GM04503 (cell line): ENCODE measurements around the gene ZBTB7C.

Source experiments
- DNase-seq: peaks from one replicate; pipeline ENCODE4 v3.0.0-alpha.2; 2012; ENCODE audit warnings: low read depth

The ZBTB7C gene

DNA sequence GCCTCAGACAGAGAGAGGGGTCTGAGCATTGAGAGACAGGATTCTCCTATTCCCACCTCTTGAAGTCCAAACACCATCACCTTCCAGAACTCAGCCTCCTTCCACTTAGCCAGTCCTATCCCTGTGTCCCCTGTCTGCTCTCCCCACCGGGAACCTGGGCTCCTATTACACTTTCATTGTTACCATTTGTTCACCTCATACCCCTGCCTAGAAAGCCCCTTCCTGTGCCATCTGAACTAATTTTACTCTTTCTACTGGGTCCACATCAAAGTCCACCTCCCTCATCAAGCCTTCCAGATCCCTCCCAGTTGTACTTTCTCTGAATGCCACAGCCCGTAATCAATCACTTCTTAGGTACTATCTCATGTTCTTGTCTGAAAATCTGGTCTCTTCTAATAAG is 220.6 kb downstream of the ZBTB7C start:
- no peak for DNase-seq

DNA sequence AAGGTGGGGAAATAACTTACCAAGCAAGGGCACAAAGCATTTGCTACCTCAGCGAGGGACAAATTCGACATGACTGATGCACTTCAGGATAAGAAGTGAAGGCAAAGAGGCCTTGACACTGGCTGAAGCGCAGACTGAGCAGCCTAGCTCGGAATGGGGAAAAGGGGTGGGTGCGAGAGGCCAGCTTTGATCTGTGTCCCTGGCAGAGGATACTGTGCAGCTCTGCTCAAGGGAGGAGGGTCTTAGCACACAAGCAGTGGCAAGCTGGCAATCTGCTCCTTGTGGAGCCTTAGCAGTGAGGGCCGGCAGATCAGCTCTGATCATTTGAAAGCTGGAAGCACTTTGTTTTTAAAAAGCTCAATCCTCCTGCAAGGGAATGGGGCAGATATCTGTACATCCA is 222.3 kb downstream of the ZBTB7C start:
- no peak for DNase-seq

DNA sequence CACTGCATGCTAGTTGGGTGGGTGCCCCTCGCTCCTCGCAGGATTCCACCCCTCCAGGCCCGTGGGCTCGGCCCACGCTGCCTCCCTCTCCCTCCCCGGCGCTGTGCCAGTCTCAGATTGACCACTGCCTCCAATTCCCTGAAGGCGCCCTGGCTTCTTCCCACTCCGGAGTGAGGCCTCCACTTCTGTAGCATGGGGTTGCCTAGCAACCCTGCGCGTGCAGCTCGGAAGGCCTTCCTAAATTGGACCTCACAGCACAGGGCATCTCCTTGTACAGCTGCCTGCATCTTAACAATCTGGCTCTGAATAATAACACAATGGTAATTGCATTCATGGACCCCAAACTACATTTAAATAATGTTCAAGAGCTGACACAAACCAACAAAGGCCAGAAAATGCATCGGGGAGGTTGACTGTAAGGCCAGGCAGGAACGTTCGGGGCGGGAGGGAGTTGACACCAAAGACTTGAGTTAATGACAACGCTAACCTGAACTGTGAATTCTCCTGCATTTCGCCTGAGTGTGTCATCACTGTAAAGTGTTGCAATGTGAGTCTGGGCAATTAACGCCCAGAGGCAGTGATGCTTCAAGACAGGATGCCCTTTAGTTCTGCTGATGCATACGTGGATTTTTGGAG is 222.9 kb downstream of the ZBTB7C start:
- no peak for DNase-seq

DNA sequence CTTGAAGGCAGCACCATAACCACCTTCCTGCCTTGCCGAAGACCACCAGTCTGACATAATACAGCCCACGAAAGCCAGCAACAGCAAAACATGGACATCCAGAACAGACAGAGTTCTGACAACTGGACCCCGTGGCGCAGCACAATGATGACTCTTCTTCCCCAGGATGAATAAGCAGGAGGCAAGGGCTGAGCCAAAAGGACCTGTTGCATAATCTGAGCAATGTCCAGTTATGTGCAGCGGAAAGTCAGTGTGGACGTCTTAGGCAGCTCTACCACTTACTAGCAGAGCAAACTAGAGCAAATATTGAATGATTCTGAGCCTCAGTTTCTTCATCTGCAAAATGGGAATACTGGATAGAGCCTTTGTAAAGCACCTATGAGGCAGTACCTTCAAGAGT is 225.1 kb downstream of the ZBTB7C start:
- DNase-seq: no peak

DNA sequence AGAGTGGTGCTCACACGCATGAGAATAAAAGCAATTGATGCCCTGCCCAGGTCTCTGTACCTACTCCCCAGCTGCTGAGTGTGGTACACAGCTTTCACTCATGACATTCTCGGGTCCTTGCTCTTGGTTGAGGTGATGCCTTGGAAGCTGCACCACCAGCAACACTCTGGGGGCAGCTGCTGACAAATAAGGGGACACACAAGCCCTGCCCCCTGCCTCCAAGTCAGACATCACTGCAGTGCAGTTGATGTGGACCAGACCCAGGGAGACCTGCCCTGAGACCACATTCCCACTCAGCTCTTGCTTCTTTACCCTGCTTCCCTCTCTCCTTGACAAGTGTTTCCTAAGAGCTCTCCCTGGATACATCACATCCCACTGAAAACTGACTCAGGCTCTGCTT is 225.6 kb downstream of the ZBTB7C start:
- DNase-seq: no peak

DNA sequence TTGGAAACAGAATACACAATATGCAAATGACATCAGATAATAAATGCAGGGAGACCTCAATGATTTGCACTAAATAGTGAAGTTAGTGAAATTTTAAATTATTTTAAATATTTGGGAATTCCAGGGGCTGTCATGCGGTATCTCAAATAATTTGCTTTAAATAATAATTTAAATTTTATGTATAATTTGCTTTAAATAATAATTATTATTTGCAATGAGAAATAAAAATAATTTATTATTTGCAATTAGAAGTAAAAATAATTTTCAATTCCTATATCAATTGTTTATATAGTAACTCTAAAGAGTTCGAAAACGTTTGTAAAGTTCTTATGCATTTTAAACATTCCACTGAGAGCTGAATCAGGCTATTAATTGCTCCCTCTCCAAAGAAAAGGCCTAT is 226.4 kb downstream of the ZBTB7C start:
- no peak for DNase-seq

DNA sequence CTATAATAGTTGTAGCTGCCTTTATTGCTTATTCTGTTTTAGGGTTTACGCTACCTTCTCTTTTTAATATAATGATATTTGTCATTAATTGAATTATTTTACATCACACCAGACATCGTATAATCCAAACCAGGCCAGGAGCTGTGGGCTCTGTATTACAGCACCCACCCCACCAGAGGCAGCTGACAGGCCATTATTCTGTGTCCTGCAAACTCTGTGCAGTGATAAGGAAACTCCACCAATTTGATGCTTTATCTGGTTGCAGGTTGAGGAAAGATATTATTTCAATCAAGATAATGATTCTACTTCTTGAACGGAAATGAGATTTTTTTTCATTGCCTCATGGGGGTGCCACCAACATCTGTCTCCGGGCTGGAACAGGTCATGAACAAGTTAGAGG is 227.3 kb downstream of the ZBTB7C start:
- no peak for DNase-seq

DNA sequence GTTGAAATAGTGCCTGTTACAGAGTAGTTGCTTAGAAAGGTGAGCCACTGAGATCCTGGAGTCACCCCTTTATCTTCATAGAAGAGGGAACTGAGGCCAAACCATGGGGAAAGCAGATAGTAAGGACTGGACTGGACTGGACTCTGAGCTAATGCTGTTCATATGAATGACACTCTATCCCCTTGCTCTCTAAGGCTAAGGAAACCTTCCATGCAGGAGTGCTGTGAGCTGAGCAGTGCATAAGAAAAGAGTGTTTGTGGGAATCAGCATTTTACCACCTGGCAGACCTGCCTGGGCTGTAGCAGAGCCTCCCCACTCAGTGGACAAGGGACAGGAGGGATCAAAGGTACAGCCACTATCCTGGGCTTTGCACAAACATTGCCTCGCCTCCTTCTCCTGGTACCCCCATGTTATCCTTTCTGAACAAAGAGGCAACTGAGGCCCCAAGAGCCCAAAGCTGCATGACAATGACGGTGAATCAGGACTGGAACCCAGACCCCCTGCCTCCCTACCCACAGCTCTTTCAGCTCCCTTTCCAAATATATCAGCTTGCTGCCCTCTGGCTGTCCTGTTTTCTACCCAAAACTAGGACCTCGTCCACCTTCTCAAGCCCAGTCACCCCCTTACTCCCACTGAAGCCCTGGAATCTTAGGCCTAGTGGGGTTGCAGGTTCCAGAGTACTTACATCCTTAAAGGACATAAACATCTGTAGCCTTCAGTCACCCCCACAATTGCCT is 227.9 kb downstream of the ZBTB7C start:
- no peak for DNase-seq

DNA sequence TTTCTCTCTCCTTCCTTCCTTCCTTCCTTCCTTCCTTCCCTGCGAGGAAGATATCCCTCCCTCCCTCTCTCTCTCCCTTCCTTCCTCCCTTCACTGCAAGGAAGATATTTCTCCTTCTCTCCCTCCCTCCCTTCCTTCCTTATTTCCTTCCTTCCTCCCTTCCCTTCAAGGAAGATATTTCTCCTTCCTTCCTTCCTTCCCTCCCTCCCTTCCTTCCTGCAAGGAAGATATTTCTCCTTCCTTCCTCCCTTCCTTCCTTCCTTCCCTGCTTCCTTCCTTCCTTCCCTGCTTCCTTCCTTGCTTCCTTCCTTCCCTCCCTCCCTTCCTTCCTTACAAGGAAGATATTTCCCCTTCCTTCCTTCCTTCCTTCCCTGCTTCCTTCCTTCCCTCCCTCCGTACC is 229.5 kb downstream of the ZBTB7C start:
- DNase-seq: no peak

DNA sequence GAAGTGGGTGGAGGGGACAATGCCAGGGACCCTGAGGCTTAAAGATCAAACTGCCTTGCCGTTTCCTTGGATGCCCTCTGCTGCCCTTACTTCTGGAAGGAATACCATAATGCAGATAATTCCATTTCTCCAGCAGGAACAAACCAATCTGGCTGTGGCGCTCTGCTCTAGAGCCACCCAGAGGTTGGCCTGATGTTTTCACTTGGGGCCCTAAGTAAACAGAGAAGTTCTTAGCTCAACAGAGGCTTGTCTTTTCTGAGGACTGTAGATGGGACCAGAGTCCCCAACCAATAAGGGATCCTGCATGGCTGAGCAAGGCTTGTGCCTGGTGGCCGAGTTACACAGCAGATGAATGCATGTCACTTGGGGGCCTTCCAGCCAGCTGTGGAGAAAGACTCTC is 230.2 kb downstream of the ZBTB7C start:
- no peak for DNase-seq

DNA sequence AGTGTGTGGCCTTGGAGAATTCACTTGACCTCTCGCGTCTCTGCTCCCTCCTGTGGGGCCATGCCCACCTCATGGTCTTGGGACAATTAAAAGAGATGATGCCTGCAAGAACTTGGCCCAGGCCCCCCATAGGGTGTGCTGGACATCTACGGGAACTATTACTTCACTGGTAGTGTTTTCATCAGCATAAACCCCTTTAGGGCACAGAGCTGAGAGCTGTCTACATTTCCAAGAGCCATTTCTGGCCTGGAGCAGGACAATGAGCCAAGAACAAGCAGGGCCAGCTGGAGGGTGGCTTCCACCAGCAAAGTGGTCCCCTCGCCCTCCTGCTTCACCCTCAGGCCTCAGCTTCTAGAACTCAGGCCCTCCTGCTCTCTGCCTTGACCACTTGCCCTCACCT is 232.3 kb downstream of the ZBTB7C start:
- no peak for DNase-seq

DNA sequence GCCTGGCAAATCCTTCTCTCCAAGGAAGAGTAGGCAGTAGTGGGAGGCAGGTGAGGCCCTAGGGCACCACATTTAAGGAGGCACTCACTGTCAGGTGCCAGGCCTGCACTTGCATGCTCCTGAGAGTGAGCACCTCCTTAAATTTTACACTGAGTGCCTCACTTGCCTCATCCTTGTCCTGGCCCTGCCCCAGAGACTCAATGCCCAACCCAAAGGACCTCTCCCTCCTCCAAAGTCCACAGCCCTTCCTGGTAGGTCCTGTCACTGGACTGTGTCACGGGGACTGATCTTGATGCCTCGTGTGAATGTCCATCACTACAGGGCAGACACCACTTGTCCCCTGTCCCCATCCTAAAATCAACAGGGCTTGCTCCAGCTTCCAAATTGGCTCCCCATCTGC is 235.6 kb downstream of the ZBTB7C start:
- DNase-seq: no peak

DNA sequence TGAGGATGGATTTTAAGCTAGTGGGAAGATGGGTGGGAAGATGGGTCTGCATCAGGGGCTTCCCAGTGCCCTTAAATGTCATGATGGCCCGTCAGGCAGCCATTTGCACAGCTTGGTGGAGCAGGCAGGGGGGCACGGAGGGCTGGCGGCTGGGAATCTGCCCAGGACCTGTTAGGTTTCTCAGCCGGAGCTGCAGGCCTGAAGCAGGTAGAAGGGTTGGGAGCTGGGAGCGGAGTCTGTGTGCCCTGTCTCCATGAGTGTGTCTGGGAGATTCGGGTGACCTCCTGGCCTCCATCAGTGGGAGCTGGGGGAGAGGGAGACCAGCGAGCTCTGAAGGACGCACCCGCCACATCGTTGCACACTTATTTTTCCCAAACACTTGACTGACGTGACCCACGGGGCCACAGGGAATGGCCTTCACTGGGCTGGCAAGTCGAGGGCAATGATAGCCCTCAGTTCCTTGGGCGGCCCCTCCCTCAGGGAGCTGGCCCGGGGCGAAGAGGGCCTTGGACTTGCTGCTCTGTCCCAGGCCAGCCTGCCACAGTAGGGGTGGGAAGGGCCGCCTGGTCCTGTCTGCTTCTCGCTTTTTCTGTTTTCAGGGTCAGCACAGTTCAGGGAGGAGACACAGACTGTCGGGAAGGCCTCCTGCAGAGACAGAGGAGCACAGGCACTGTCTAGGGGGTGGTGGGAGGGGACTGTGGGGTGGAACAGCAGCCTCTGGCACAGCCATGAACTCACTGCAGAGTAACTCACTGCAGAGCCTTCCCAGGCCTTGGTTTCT is 236.8 kb downstream of the ZBTB7C start:
- no peak for DNase-seq

DNA sequence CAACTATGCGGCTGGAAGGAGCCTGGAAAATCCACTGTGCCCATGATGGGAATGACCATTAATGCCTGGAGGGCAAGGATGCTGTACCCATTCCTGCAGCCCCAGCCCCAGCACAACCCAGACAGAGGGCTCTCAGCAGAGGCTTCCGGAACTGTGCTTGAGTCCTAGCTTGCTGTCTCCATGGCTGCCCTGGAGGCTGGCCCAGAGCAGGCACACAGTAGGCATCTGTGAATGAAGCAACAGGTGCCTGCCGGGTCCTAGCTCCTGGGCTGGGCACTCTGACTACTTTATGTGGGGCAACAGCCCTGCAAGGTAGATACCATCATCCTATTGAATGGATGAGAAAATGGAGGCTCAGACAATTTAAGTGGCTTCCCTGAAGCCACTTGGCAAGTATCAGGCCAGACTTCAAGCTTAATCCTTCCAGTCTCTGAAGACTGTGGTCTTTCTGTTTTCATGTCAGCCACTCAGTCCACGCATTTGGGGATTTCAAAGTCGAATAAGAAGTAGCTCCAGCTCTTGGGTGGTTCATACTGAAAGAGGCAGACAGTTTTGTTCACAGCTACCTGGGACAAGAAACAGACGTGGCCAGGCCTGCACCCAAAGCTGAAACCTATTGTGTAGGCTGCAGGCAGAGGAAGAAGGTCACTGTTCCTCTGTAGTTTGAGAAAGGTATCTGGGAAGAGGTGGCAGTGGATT is 237.5 kb downstream of the ZBTB7C start:
- DNase-seq: no peak

DNA sequence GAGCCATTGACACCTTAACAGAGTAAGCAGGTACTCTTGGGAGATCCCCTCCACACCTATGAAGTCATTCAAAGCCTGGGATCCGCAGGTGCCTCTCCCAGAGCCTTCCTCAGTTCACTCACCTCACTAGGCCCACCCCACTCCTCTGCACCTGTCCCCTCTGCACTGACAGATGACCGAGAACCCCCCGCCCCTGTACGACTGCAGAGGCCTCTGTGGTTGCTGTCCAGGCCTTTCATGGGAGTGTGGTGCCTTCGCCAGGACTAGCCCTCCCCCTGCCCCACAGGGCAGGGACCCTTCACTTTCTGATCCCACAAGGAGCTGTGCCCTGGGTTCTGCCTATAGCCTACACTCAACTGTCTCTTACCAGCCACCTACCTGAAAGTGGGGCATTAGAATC is 238.5 kb downstream of the ZBTB7C start:
- no peak for DNase-seq

DNA sequence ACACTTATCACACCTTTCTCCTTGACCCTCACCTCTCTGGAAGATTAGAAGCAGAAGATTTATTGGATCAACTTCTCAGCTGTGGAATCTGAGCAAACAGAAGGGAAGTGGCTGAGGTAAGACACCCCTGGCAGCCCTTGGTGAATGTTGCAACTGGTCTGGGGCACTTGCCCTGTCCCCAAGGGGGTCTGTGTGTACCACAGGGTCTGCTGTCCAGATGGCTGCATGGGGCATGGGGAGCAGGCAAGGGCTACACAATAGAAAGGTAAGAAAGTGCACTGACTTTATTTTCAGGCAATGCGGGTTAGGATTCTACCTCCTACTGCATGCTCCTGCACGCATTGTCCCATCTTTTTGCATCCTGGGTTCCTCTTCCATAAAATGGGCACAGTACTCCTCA is 240.3 kb downstream of the ZBTB7C start:
- DNase-seq: no peak

DNA sequence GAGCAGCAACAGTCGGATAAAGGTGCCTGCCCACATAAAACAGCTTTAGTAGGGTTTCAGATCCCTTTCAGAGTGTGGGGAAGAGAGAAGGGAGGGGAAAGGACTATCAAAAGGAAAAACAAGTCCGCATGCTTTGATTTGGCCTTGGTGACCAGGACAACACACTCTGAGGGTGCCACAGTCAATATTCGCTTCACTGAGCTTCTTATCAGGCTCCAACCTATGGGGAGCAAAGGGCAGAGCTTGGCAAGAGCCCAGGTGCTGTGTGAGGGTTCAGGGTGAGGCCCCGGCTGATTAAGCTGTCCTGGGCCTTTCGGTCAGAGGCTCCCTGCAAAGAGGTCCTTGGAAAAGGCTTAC is 241.3 kb downstream of the ZBTB7C start:
- DNase-seq: no peak

DNA sequence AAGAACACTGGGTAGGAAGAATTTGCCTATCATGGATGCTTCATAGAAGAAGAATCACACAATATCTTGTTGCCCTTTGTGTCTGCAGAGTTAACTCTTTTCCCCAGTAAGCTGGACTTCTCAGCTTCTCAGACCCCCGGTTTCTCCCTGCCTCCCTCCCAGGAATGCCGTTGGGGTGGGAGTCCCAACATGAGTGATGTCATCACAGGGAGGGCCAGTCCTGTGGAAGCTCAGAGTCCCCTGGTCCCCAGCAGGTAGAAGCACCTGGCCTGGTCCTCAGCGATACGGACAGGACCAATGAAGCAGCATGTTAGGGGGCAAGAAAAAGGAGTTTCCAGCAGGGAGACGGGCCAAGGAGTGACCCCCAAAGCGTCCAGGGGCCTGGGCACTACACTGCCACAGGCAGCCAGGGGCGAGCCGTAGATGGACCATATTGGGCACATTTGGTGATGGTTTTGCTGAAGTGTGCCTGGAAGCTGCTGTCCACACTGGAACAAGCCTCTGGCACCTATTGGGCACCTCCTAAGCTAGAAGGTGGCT is 242.8 kb downstream of the ZBTB7C start:
- DNase-seq: no peak

DNA sequence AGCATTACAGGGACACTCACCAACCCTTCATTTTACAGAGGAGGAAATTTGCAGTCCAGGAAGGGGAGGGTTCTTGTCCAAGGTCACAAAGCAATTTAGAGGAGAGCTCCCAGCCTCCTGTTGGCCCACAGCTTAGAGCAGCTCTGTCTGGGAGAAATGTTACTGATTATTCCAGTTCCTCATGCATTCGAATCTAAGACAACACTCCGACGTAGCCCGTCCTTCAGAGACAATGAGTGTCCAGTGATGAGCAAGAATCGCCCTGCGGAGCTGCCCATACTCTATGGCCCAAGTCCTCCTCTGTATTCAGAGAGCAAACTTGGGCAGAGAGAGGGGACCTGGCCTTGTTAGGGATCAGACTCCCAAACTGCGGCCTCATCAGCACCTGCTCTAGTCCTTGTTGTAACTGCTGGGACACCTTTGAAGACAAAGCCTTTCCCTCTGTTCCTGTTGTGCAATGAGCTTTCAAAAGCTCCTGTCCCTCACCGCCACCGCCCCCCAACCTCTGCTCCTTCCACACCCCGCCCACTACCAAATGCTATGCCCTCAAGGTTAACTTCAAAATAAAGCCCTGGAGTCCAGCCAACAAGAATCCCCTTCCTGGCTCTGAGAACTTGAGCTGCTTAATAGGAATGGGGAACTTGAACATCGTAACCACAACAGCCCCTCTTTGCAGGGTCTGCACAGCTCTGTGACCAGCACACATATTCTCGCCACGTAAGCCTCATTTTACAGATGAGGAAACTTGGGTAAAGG is 243.9 kb downstream of the ZBTB7C start:
- DNase-seq: no peak

DNA sequence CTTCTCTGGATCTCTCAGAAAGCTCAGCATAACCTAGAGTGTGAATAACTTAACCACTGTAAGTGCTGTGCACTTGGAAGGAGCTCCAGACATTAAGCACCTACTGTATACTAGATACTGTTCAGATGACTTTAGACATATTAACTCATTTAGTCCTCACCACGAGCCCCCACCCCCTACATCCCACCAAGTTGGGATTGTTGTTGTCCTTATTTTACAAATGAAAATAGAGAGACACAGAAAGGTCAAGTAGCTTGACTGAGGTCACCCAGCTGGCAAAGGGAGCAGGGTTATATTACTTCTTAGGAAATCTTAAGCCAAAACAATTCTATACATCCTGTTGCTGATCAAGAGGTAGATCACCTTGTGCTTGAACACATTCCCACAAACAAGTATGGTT is 244.5 kb downstream of the ZBTB7C start:
- DNase-seq: no peak

DNA sequence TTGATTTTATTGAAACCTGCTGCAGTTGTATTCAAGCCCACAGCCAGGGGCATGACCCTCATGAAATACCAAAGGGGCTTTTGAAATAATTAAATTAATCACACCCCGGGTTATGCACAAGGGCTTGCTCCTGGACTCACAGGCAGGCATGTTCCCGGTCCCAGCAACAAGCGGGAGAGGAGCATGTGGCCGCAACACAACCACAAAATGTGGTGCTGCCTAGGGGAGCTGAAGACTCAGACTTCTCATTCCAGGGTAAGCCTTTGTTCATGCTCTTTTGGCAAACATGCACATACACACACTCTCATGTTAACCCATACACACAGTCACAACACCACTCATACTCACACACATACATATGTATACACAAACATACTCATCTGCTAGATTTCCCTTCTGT is 245.1 kb downstream of the ZBTB7C start:
- DNase-seq: no peak

DNA sequence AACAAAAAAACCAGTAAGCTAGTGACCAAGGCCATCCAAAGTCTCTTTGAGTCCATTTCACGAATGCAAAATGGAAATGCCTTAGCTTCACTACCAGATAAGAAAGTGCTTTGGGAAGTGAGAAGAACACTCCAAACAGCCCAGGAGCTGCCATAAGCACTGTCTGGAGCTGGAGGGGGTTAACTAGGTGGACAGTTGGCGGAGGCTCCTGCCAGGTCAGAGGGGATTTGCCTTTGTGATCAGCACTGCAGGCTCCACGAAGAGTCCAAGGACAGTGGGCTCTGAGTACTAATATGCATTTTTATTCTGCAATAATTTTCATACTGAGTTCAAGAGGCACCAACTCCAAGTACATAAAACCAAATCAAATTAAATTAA is 245.5 kb downstream of the ZBTB7C start:
- no peak for DNase-seq
